Karpas-422 (cell line): Measurements from ENCODE around the gene KRT86. TPM values are rescaled to one million over a fixed set of nuclear protein-coding genes. Genes with fewer than 3 reads are reported as not detected.
"Not testable (repeated sequence)": the region's sequence is repeated elsewhere in the genome, so short reads cannot be mapped to it uniquely, and the experiment has no call there.

Experiments used
- DNase-seq: peaks from one replicate; pipeline ENCODE4 v3.0.0-alpha.2; 2015
- H2AFZ ChIP-seq: fragments of 200-600 bp; sonication (generic); 2 replicates; pipeline ENCODE4 v1.6.1; 2014; ENCODE audit warnings: antibody characterized with exemption, low read length, mixed read lengths
- H3K27ac ChIP-seq: fragments of 200-600 bp; sonication (generic); 2 replicates; pipeline ENCODE4 v1.5.1; 2014; ENCODE audit warnings: mild to moderate bottlenecking, low read length, moderate library complexity
- H3K27me3 ChIP-seq: fragments of 200-600 bp; sonication (generic); 2 replicates; pipeline ENCODE4 v1.6.1; 2014; ENCODE audit warnings: low read length, mixed read lengths
- H3K36me3 ChIP-seq: fragments of 200-600 bp; sonication (generic); 2 replicates; pipeline ENCODE4 v1.6.1; 2014; ENCODE audit warnings: low read length, mixed read lengths; ENCODE audit not compliant: insufficient read depth
- H3K4me1 ChIP-seq: fragments of 200-600 bp; sonication (generic); 2 replicates; pipeline ENCODE4 v1.6.1; 2014; ENCODE audit warnings: mild to moderate bottlenecking, low read length, mixed read lengths
- H3K4me2 ChIP-seq: fragments of 200-600 bp; sonication (generic); 2 replicates; pipeline ENCODE4 v1.6.1; 2014; ENCODE audit warnings: low read length, low read depth, mild to moderate bottlenecking; ENCODE audit not compliant: poor library complexity, severe bottlenecking
- H3K4me3 ChIP-seq: fragments of 200-600 bp; sonication (generic); 2 replicates; pipeline ENCODE4 v1.5.1; 2014; ENCODE audit warnings: mild to moderate bottlenecking, antibody characterized with exemption, low read length, mixed read lengths
- H3K79me2 ChIP-seq: fragments of 200-600 bp; sonication (generic); 2 replicates; pipeline ENCODE4 v1.6.1; 2014; ENCODE audit warnings: mild to moderate bottlenecking, low read length, mixed read lengths
- H3K9ac ChIP-seq: fragments of 200-600 bp; sonication (generic); 2 replicates; pipeline ENCODE4 v1.6.0; 2014; ENCODE audit warnings: low read length
- H3K9me2 ChIP-seq: fragments of 200-600 bp; sonication (generic), shearing (Covaris generic); replicated peaks from 2 replicates; pipeline ENCODE4 v1.6.0; 2014; ENCODE audit warnings: mild to moderate bottlenecking, low read length, moderate library complexity; ENCODE audit not compliant: insufficient read depth
- H3K9me3 ChIP-seq: fragments of 300-700, 200-600 bp; sonication (generic); 2 replicates; pipeline ENCODE4 v1.6.1; 2014; ENCODE audit warnings: low read length, mixed read lengths
- H4K20me1 ChIP-seq: fragments of 200-600 bp; sonication (generic); 2 replicates; pipeline ENCODE4 v1.6.1; 2014; ENCODE audit warnings: mild to moderate bottlenecking, antibody characterized with exemption, low read length, low read depth; ENCODE audit not compliant: insufficient read depth
- total RNA-seq: library from RNA; depleted of rRNA; stranded (reverse); fragments of >200 nt; shearing (Covaris generic); gene quantifications from 2 replicates; pipeline ENCODE4 v1.2.3, GENCODE V29; 2014; ENCODE audit warnings: low replicate concordance

The KRT86 gene
- total RNA-seq, 1 experiment from 2014 or later, result not detected

GRCh38 chr12:52342781-52343490, 68.5 kb downstream of the KRT86 start:
- H3K79me2 ChIP-seq, result no peaks in the 10 kb centered on the region
- H3K9me2 ChIP-seq, result no peaks in the 10 kb centered on the region
- no peaks in the 10 kb centered on the region for H3K36me3 ChIP-seq
- no peak overlapping the region for H3K4me3 ChIP-seq
- no peaks in the 10 kb centered on the region for H4K20me1 ChIP-seq
- H3K4me1 ChIP-seq, result no peaks in the 10 kb centered on the region
- 0 out of 2 replicates have a peak, but pooled peaks cover 3% of the 10 kb centered on the region for H3K27me3 ChIP-seq
- DNase-seq, result no peak
- no peak overlapping the region for H3K9ac ChIP-seq
- no peak overlapping the region for H3K27ac ChIP-seq
- no peak overlapping the region for H2AFZ ChIP-seq
- H3K4me2 ChIP-seq, result no peak overlapping the region
- no peaks in the 10 kb centered on the region for H3K9me3 ChIP-seq

GRCh38 chr12:52343550-52343949, 69.1 kb downstream of the KRT86 start:
- Histone ChIP-seq H3K9me2 (no peaks in the 10 kb centered on the region), H3K4me3 (no peak overlapping the region), H3K4me2 (no peak overlapping the region), H3K4me1 (no peaks in the 10 kb centered on the region), H4K20me1 (no peaks in the 10 kb centered on the region), H3K36me3 (no peaks in the 10 kb centered on the region), H3K27me3 (0 out of 2 replicates have a peak, but pooled peaks cover 3% of the 10 kb centered on the region), H3K9me3 (no peaks in the 10 kb centered on the region), H3K79me2 (no peaks in the 10 kb centered on the region), H3K27ac (no peak overlapping the region), H3K9ac (no peak overlapping the region), H2AFZ (no peak overlapping the region)
- DNase-seq, result no peak

GRCh38 chr12:52344111-52344510, 69.7 kb downstream of the KRT86 start:
- Histone ChIP-seq H3K79me2 (no peaks in the 10 kb centered on the region), H3K9me3 (no peaks in the 10 kb centered on the region), H4K20me1 (no peaks in the 10 kb centered on the region), H3K4me3 (no peak overlapping the region), H3K9me2 (no peaks in the 10 kb centered on the region), H3K27me3 (0 out of 2 replicates have a peak, but pooled peaks cover 3% of the 10 kb centered on the region), H3K36me3 (no peaks in the 10 kb centered on the region), H3K4me1 (no peaks in the 10 kb centered on the region), H3K27ac (no peak overlapping the region), H3K9ac (no peak overlapping the region), H2AFZ (no peak overlapping the region), H3K4me2 (no peak overlapping the region)
- DNase-seq, result peak; percentile 59

DNA sequence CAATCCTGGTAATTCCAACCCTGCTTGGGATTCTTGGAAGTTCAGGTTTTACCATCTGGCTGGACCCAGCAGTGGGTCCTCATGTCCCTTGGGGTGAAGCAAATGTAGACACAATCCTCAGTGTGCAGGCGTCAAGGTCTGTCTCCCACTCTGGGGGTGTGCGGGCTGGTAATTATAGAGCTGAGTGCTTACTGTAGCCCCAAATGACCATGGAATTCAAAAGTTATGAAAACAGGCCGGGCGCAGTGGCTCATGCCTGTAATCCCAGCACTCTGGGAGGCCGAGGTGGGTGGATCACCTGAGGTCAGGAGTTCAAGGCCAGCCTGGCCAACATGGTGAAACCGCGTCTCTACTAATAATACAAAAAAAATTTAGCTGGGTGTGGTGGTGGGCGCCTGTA, 70.6 kb downstream of the KRT86 start:
- not testable (repeated sequence) for H3K27ac ChIP-seq, DNase-seq, H3K27me3 ChIP-seq, H3K9me3 ChIP-seq, H3K9ac ChIP-seq, H3K4me1 ChIP-seq, H3K79me2 ChIP-seq, H3K4me2 ChIP-seq, H3K36me3 ChIP-seq, H4K20me1 ChIP-seq, H3K9me2 ChIP-seq, H3K4me3 ChIP-seq, H2AFZ ChIP-seq

- Histone ChIP-seq H3K27ac (no peak overlapping the region), H3K36me3 (no peaks in the 10 kb centered on the region), H3K9me3 (no peaks in the 10 kb centered on the region), H2AFZ (no peak overlapping the region), H4K20me1 (no peaks in the 10 kb centered on the region), H3K79me2 (no peaks in the 10 kb centered on the region), H3K9ac (no peak overlapping the region), H3K27me3 (0 out of 2 replicates have a peak, but pooled peaks cover 3% of the 10 kb centered on the region), H3K4me3 (no peak overlapping the region), H3K4me1 (no peaks in the 10 kb centered on the region), H3K4me2 (no peak overlapping the region), H3K9me2 (no peaks in the 10 kb centered on the region)
- no peak for DNase-seq
Observed at GRCh38 chr12:52346593-52346992, 72.1 kb downstream of the KRT86 start.

DNA sequence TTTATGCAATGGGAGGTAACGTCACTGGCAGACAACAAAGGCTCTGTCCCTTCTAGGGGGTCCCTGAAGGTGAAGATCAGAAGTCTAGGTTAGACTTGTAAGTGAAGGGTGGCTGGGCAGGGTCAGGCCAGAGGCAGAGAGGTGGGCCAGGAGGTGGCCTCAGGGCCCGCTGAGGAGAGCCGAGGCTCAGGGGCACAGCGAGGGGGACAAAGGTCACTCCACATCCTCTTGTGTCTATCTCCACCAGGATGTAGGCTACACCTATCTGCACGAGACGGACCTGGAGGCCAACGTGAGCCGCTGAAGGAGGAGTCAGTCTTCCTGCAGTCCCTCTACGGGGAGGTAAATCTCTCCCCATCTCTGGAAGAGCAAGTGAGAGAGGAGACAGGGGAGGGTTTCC, 72.6 kb downstream of the KRT86 start:
- Histone ChIP-seq H3K79me2 (no peaks in the 10 kb centered on the region), H3K27me3 (0 out of 2 replicates have a peak, but pooled peaks cover 3% of the 10 kb centered on the region), H4K20me1 (no peaks in the 10 kb centered on the region), H3K36me3 (no peaks in the 10 kb centered on the region), H3K4me3 (no peak overlapping the region), H3K4me1 (no peaks in the 10 kb centered on the region), H3K9me3 (no peaks in the 10 kb centered on the region), H2AFZ (no peak overlapping the region), H3K9ac (no peak overlapping the region), H3K27ac (no peak overlapping the region), H3K4me2 (no peak overlapping the region), H3K9me2 (no peaks in the 10 kb centered on the region)
- no peak for DNase-seq

- no peak overlapping the region for H3K27ac ChIP-seq
- DNase-seq, result no peak
- H3K9ac ChIP-seq, result no peak overlapping the region
- no peaks in the 10 kb centered on the region for H4K20me1 ChIP-seq
- H3K27me3 ChIP-seq, result 0 out of 2 replicates have a peak, but pooled peaks cover 3% of the 10 kb centered on the region
- H3K9me2 ChIP-seq, result no peaks in the 10 kb centered on the region
- no peak overlapping the region for H3K4me2 ChIP-seq
- H3K79me2 ChIP-seq, result no peaks in the 10 kb centered on the region
- no peaks in the 10 kb centered on the region for H3K36me3 ChIP-seq
- no peaks in the 10 kb centered on the region for H3K4me1 ChIP-seq
- no peak overlapping the region for H2AFZ ChIP-seq
- no peaks in the 10 kb centered on the region for H3K9me3 ChIP-seq
- no peak overlapping the region for H3K4me3 ChIP-seq
Observed at GRCh38 chr12:52347551-52348510, 73.4 kb downstream of the KRT86 start.

GRCh38 chr12:52349196-52349595, 74.8 kb downstream of the KRT86 start:
- no peak overlapping the region for H3K9ac ChIP-seq
- no peak for DNase-seq
- 0 out of 2 replicates have a peak, but pooled peaks cover under 1% of the 10 kb centered on the region for H3K4me1 ChIP-seq
- no peaks in the 10 kb centered on the region for H3K27me3 ChIP-seq
- H2AFZ ChIP-seq, result no peak overlapping the region
- H3K27ac ChIP-seq, result no peak overlapping the region
- no peak overlapping the region for H3K4me2 ChIP-seq
- no peaks in the 10 kb centered on the region for H4K20me1 ChIP-seq
- H3K9me3 ChIP-seq, result no peaks in the 10 kb centered on the region
- H3K4me3 ChIP-seq, result no peak overlapping the region
- H3K79me2 ChIP-seq, result no peaks in the 10 kb centered on the region
- no peaks in the 10 kb centered on the region for H3K36me3 ChIP-seq
- no peaks in the 10 kb centered on the region for H3K9me2 ChIP-seq
